Mesendoderm (in vitro differentiated cells): ENCODE results near the gene ADAMTSL1.
A peak's percentile ranks its signal among the peaks of the same experiment; 100 is the strongest.

Experiments used
- DNase-seq: peaks from one replicate; pipeline ENCODE4 v3.0.0; 2013
- H2AK5ac ChIP-seq: 2 replicates; pipeline ENCODE4 v1.6.1; 2013; ENCODE audit warnings: low read length, inconsistent platforms
- H2BK120ac ChIP-seq: 2 replicates; pipeline ENCODE4 v1.6.1; 2013; ENCODE audit warnings: low read depth, mild to moderate bottlenecking, low read length, moderate library complexity, mixed read lengths
- H2BK15ac ChIP-seq: replicated peaks from 2 replicates; pipeline ENCODE4 v1.6.1; 2013; ENCODE audit warnings: low read depth, mild to moderate bottlenecking, moderate library complexity
- H2BK5ac ChIP-seq: 2 replicates; pipeline ENCODE4 v1.6.1; 2013; ENCODE audit warnings: low read length, inconsistent platforms
- H3K18ac ChIP-seq: 2 replicates; pipeline ENCODE4 v1.6.1; 2013; ENCODE audit warnings: mild to moderate bottlenecking, low read length, mixed read lengths
- H3K23ac ChIP-seq: one replicate; pipeline ENCODE4 v1.6.1; 2013; ENCODE audit warnings: low read length
- H3K27ac ChIP-seq: 2 replicates; pipeline ENCODE4 v1.5.1; 2013; ENCODE audit warnings: low read depth, mild to moderate bottlenecking, inconsistent platforms, low read length, moderate library complexity
- H3K27me3 ChIP-seq: 2 replicates; pipeline ENCODE4 v1.6.1; 2013; ENCODE audit warnings: low read length, control low read depth, mild to moderate bottlenecking, inconsistent platforms; ENCODE audit not compliant: insufficient read depth, poor library complexity
- H3K36me3 ChIP-seq: 2 replicates; pipeline ENCODE4 v1.6.1; 2013; ENCODE audit warnings: low read length, inconsistent platforms; ENCODE audit not compliant: control insufficient read depth, insufficient read depth
- H3K4ac ChIP-seq: one replicate; pipeline ENCODE4 v1.6.1; 2013; ENCODE audit warnings: low read depth, mild to moderate bottlenecking, low read length, moderate library complexity
- H3K4me1 ChIP-seq: 2 replicates; pipeline ENCODE4 v1.6.1; 2013; ENCODE audit warnings: low read depth, low read length, inconsistent platforms; ENCODE audit not compliant: control insufficient read depth
- H3K4me2 ChIP-seq: 2 replicates; pipeline ENCODE4 v1.6.1; 2013; ENCODE audit warnings: low read length
- H3K4me3 ChIP-seq: 2 replicates; pipeline ENCODE4 v1.5.1; 2013; ENCODE audit warnings: mild to moderate bottlenecking, low read length
- H3K56ac ChIP-seq: one replicate; pipeline ENCODE4 v1.6.1; 2013; ENCODE audit warnings: low read length
- H3K79me1 ChIP-seq: 2 replicates; pipeline ENCODE4 v1.6.1; 2013; ENCODE audit warnings: low read length, inconsistent platforms
- H3K79me2 ChIP-seq: 2 replicates; pipeline ENCODE4 v1.6.1; 2013; ENCODE audit warnings: mild to moderate bottlenecking, low read length; ENCODE audit not compliant: control insufficient read depth, insufficient read depth
- H3K9ac ChIP-seq: 2 replicates; pipeline ENCODE4 v1.6.1; 2013; ENCODE audit warnings: low read length, inconsistent platforms
- H4K5ac ChIP-seq: one replicate; pipeline ENCODE4 v1.6.1; 2013; ENCODE audit warnings: low read length
- H4K8ac ChIP-seq: one replicate; pipeline ENCODE4 v1.6.1; 2013; ENCODE audit warnings: low read depth, mild to moderate bottlenecking, control low read depth, low read length, moderate library complexity
- WGBS: extraction: QIAGEN DNeasy Blood & Tissue Kit; methylation state at CpG from one replicate; pipeline ENCODE4 v1.1.7; 2013; ENCODE audit warnings: low lambda C conversion rate, missing lambda C conversion rate; ENCODE audit not compliant: insufficient coverage; ENCODE audit errors: extremely low coverage; 5-methylcytosine and 5-hydroxymethylcytosine counted together

The ADAMTSL1 gene

DNA sequence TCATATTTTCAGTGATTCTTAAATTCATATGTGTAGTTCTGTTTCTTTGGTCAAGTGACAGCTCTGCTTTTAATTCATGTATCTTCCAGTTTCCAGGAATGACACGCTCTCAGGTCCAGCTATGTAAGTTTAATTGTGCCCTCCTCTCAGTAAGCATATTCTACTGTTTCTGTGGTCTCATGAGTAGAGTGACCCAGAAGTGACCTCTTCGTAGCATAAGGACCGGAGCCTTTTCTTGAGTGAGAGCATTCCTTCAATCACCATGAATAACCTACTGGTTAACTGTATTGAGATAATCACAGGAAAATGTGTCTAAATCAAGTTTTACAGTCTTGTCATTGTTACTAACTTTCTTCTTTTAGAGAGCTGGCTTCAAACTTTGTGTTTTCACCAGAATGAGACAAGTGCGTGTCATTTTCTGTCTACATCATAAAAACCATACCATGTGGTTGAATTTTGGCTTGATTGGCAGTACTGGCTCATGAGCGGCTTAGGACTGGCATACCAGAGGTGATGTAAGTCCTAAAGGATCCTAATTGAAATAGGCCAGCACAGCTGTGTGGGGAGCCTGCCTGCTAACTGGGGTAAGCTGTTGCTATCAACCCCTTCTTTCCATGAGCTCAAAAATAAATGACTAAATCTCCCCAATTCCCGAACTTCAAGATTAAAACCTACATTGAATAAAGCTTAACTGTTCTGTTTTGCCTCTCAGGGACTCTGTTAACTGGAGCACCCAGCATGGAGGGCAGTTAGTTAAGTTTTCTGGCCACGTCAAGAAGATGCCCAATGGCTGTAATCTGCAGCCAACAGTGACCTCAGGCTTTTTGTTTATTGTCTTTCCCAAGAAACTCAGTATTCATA is 4.8 kb downstream of the ADAMTSL1 start:
- H3K27me3 ChIP-seq: no peaks in the 10 kb centered on the region
- no peak overlapping the region for H2BK5ac ChIP-seq
- H3K9ac ChIP-seq: no peak overlapping the region
- H3K27ac ChIP-seq: no peak overlapping the region
- H3K4me3 ChIP-seq: no peak overlapping the region
- H3K4ac ChIP-seq: no peak overlapping the region
- no peak overlapping the region for H2AK5ac ChIP-seq
- H3K4me1 ChIP-seq: peaks cover 3% of the 10 kb centered on the region
- H3K56ac ChIP-seq: no peak overlapping the region
- no peaks in the 10 kb centered on the region for H3K36me3 ChIP-seq
- no peak overlapping the region for H3K4me2 ChIP-seq
- H3K23ac ChIP-seq: no peak overlapping the region
- no peaks in the 10 kb centered on the region for H3K79me1 ChIP-seq
- no peak overlapping the region for H3K18ac ChIP-seq
- no peak overlapping the region for H2BK120ac ChIP-seq
- DNase-seq: peak; percentile 7
- no peak overlapping the region for H2BK15ac ChIP-seq
- no CpG with 5 or more reads among the region's 7 CpGs for WGBS
- no peak overlapping the region for H4K5ac ChIP-seq
- no peak overlapping the region for H4K8ac ChIP-seq
- no peaks in the 10 kb centered on the region for H3K79me2 ChIP-seq

DNA sequence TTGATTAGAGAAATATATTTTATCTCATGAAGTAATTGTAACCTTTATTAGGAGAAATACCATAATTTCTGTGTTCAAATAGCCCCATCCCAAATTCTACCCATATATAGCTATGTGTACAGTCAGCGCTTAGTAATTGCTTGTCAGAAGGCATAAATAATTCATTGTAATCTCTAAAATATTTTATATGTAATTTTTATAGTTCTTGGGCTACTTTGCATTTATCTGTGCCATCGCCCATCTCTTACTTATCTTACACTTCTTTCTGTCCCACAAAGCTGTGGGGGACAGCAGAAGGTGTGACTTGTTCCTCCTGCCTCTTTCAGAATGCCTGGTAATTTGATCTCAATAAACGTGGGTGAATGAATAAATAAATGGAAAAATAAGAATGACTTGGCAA is 5.5 kb downstream of the ADAMTSL1 start:
- H2BK120ac ChIP-seq: no peak overlapping the region
- no peak overlapping the region for H2BK5ac ChIP-seq
- H2AK5ac ChIP-seq: no peak overlapping the region
- H3K27ac ChIP-seq: no peak overlapping the region
- H2BK15ac ChIP-seq: no peak overlapping the region
- no peak overlapping the region for H3K18ac ChIP-seq
- no peaks in the 10 kb centered on the region for H3K27me3 ChIP-seq
- no peak overlapping the region for H3K4me3 ChIP-seq
- H3K4ac ChIP-seq: no peak overlapping the region
- WGBS: no CpG with 5 or more reads among the region's 3 CpGs
- no peak overlapping the region for H3K56ac ChIP-seq
- no peak overlapping the region for H4K5ac ChIP-seq
- H3K4me2 ChIP-seq: no peak overlapping the region
- H3K79me1 ChIP-seq: no peaks in the 10 kb centered on the region
- H3K23ac ChIP-seq: no peak overlapping the region
- H3K79me2 ChIP-seq: no peaks in the 10 kb centered on the region
- H3K4me1 ChIP-seq: peaks cover 2% of the 10 kb centered on the region
- no peaks in the 10 kb centered on the region for H3K36me3 ChIP-seq
- DNase-seq: no peak
- H4K8ac ChIP-seq: no peak overlapping the region
- no peak overlapping the region for H3K9ac ChIP-seq

DNA sequence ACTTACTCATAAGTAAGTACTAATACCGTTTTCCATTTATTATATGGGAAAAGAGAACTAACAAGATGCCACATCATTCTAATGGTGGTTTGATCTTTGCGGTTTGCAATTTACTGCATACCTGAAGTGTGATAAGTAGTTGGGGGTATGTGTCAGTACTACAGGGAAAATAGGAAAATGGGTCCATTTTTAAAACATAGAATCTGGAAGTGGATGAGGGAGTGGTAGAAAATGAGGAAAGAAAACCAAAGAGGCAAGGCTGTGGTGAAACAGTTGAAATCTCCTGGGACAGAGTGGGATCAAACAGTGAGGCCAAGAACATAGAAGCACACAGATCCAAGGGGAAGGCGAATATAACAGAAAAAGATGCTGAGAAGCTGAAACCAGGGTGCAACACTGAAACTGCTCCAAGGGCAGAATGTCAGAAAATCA is 6.7 kb downstream of the ADAMTSL1 start:
- H2BK120ac ChIP-seq: no peak overlapping the region
- H3K56ac ChIP-seq: no peak overlapping the region
- no peak overlapping the region for H4K8ac ChIP-seq
- no peak overlapping the region for H4K5ac ChIP-seq
- H3K4me2 ChIP-seq: no peak overlapping the region
- H3K4me3 ChIP-seq: no peak overlapping the region
- H2AK5ac ChIP-seq: no peak overlapping the region
- H2BK5ac ChIP-seq: no peak overlapping the region
- H3K36me3 ChIP-seq: no peaks in the 10 kb centered on the region
- no peak overlapping the region for H3K23ac ChIP-seq
- H3K27ac ChIP-seq: no peak overlapping the region
- H3K9ac ChIP-seq: no peak overlapping the region
- no peak overlapping the region for H2BK15ac ChIP-seq
- H3K4ac ChIP-seq: no peak overlapping the region
- no peaks in the 10 kb centered on the region for H3K79me1 ChIP-seq
- no peak overlapping the region for H3K18ac ChIP-seq
- no peaks in the 10 kb centered on the region for H3K79me2 ChIP-seq
- DNase-seq: no peak
- H3K4me1 ChIP-seq: no peaks in the 10 kb centered on the region
- WGBS: no CpG with 5 or more reads among the region's 3 CpGs
- no peaks in the 10 kb centered on the region for H3K27me3 ChIP-seq

DNA sequence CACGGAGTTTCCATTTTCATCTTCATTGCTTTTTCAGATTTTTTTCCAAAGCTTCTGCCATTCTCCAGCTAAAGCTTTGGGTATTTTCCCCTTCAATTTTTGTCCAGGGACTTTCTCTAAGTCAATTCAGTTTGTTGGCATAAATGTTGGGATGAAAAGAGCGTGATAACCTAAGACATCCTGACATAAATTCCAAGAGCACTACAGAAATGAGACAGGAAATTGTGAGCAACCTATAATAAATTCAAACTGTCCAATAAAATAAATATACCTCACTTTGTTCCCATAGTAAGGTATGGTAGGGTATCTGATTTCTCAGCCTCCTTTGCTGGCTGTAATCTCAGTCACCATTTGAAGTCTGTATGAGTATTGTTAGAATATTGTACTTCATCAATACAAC is 8.4 kb downstream of the ADAMTSL1 start:
- Histone ChIP-seq H3K18ac (no peak overlapping the region), H3K36me3 (no peaks in the 10 kb centered on the region)

DNA sequence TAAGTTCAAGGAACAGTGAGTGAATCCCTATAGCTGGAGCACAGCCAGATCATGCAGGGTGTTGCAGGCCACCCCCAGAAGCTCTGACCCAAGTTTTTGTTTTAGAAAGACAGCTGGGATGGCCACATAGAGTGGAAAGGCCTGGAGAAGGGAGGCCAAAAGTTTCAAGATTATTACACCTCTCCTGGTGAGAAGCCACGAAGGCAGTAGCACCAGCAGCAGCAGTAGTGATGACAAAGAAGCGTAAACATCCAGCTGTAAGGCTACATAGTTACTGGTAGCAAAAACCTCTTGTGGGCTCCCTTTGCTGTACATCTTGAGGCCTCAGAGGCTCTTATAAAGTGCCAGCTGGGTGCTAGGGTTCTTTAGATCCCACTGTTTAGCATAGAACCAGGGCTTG is 11.8 kb downstream of the ADAMTSL1 start:
- Histone ChIP-seq H3K79me2 (no peaks in the 10 kb centered on the region), H3K27ac (no peak overlapping the region), H3K4ac (no peak overlapping the region), H3K79me1 (no peaks in the 10 kb centered on the region), H2BK120ac (no peak overlapping the region), H3K4me3 (no peak overlapping the region), H3K27me3 (no peaks in the 10 kb centered on the region), H2AK5ac (no peak overlapping the region), H3K4me1 (no peaks in the 10 kb centered on the region), H3K9ac (no peak overlapping the region), H2BK5ac (no peak overlapping the region), H3K18ac (no peak overlapping the region), H3K56ac (no peak overlapping the region), H4K8ac (no peak overlapping the region), H3K36me3 (no peaks in the 10 kb centered on the region), H3K23ac (no peak overlapping the region), H2BK15ac (no peak overlapping the region), H4K5ac (no peak overlapping the region), H3K4me2 (no peak overlapping the region)
- DNase-seq: no peak
- no CpG with 5 or more reads among the region's 2 CpGs for WGBS

More for the DNA sequence above, 8.4 kb downstream of the ADAMTSL1 start:
- Histone ChIP-seq H2BK5ac (no peak overlapping the region), H3K4me3 (no peak overlapping the region), H3K27me3 (no peaks in the 10 kb centered on the region), H3K4ac (no peak overlapping the region), H3K79me2 (no peaks in the 10 kb centered on the region), H4K5ac (no peak overlapping the region), H3K56ac (no peak overlapping the region), H3K27ac (no peak overlapping the region), H2BK15ac (no peak overlapping the region), H3K4me1 (no peaks in the 10 kb centered on the region), H3K23ac (no peak overlapping the region), H3K4me2 (no peak overlapping the region), H4K8ac (no peak overlapping the region), H2BK120ac (no peak overlapping the region), H3K9ac (no peak overlapping the region), H3K79me1 (no peaks in the 10 kb centered on the region), H2AK5ac (no peak overlapping the region)
- no peak for DNase-seq
- WGBS: no CpG with 5 or more reads among the region's 2 CpGs

DNA sequence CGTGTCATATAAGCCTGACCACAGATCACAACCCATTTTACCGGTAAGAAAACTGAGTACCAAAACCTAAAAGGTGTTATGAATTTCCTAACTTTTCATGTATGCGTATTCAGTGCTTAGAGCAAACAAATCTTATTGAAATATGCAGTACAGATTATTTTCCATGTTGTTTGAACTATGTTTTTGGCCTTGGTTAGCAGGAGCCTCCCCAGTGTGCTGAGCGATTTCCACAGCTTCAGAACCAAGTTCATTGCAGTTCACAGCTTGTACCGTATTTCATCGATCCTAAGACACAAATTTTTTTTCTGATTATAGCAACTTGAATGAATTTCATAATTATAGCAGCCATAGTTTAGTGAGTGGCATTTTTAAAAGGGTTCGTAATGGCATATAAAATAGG is 13.7 kb downstream of the ADAMTSL1 start:
- Histone ChIP-seq H3K9ac (no peak overlapping the region), H2AK5ac (no peak overlapping the region), H3K27me3 (no peaks in the 10 kb centered on the region), H3K4me3 (no peak overlapping the region), H2BK120ac (no peak overlapping the region), H3K79me2 (no peaks in the 10 kb centered on the region), H2BK15ac (no peak overlapping the region), H3K23ac (no peak overlapping the region), H3K27ac (no peak overlapping the region), H3K4ac (no peak overlapping the region), H3K79me1 (no peaks in the 10 kb centered on the region), H3K4me2 (no peak overlapping the region), H3K36me3 (no peaks in the 10 kb centered on the region), H4K5ac (no peak overlapping the region), H4K8ac (no peak overlapping the region), H3K18ac (no peak overlapping the region), H3K56ac (no peak overlapping the region), H3K4me1 (no peaks in the 10 kb centered on the region), H2BK5ac (no peak overlapping the region)
- no CpG with 5 or more reads among the region's 7 CpGs for WGBS
- DNase-seq: no peak
